HL-60/S4 treated with phorbol 12-myristate 13-acetate at 8.2 ng/mL for 4 days and 3 days (cell line): Measurements from ENCODE around the gene NHERF2.

Experiments
- in situ Hi-C: fragments of 300-500 bp; cut with MboI; formaldehyde crosslinking; loops from 2 replicates; pipeline ENCODE4 v1.15.0; 2022; ENCODE audit warnings: low sequenced_read_pairs

Gene NHERF2

DNA sequence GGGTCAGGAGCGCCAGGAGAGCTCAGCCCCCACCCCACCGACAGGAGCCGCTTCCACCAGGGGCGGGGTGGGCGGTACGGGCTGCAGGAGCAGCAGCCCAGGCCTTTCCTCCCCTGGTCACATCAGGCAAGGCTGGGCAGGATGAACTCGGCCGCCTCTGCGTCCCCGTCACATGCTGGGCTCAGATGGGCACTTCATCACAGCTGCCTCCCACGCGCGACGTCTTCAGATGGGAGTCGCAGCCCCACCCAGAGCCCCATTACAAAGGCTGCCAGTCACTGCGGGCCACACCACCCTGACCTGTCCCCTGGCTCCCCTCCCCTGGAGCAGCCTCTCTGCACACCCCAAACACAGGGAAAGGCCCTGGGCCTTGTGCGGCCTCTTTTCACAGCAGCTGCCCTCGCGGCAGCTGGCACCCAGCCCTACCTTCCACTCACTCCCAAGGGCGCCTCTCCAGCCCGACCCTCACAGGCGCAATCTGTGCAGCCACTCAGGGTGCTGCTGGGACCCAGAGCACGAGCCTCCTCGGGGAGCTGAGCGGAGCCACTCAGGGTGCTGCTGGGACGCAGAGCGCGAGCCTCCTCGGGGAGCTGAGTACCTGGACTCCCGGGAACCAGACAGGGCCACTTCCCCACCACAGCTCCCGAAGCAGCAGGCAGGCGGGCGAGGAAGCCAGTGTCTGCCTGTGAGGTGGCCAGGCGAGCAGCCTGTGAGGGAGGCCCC, 21.7 kb upstream of the NHERF2 start:
- in situ Hi-C loops: loop anchor here (25.0 kb wide), 1 partner anchor 132 kb away; the partner anchor contains the start of genes PKD1 and RAB26

GRCh38 chr16:2005646-2006045, 21.1 kb upstream of the NHERF2 start:
- in situ Hi-C loops: loop anchor here (25.0 kb wide), 1 partner anchor 132 kb away; the partner anchor contains the start of genes PKD1 and RAB26

- in situ Hi-C loops: loop anchor here (25.0 kb wide), 1 partner anchor 131 kb away; the partner anchor contains the start of genes PKD1 and RAB26
Observed at GRCh38 chr16:2006317-2006716, 20.4 kb upstream of the NHERF2 start.

- in situ Hi-C loops: loop anchor here (25.0 kb wide), 1 partner anchor 130 kb away; the partner anchor contains the start of genes PKD1 and RAB26
Observed at GRCh38 chr16:2007081-2007836, 19.4 kb upstream of the NHERF2 start.

DNA sequence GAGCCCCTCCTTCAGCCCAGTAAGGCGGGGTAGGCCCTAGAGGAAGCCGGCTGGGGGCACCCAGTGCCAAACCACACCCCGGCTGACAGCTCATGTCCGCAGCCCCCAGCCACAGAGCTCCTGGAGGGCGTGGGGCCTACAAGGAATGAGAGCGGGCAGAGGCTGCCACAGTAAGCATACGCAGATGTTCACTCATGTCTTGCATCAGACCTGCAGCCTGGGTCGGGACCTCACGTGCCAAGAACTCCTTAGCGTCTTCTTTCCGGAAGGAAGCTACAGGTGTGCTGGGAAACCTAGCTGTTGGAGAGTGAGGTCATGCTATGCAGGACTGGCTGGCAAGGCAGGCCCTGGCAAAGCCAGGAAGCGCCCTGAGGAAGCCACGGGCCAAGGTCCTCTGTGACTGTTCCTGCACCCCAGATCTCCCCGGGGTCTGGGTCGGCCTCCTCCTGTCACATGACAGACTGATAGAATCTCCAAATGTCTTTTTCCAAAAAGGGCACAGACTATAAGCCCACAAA, 18.6 kb upstream of the NHERF2 start:
- in situ Hi-C loops: loop anchor here (25.0 kb wide), 1 partner anchor 129 kb away; the partner anchor contains the start of genes PKD1 and RAB26

DNA sequence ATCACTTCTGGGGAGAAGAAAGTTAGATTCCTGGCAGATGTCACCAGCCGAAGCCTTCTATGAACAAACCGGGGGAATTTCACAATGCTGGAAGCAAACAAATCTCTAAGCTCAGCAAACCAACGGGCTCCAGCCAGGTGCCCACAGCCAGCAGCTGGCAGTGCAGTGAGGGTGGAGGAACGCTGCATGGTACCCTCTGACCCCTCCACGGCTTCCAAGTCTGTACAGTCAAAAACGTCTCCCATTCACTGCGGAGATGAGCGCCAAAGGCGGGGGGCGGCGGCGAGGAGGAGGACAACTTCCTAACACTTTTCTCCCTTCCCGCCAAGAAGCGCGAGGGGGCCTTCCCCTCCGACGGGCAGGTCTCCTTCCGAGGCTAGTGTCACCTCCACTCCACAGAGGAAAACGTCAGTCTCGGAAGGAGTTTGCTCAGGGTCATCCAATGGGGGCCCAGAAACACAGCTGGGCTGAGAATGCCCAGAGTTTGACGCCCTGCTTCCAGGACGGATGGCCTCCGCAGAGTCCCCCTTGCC, 18.0 kb upstream of the NHERF2 start:
- in situ Hi-C loops: loop anchor here (25.0 kb wide), 1 partner anchor 129 kb away; the partner anchor contains the start of genes PKD1 and RAB26

DNA sequence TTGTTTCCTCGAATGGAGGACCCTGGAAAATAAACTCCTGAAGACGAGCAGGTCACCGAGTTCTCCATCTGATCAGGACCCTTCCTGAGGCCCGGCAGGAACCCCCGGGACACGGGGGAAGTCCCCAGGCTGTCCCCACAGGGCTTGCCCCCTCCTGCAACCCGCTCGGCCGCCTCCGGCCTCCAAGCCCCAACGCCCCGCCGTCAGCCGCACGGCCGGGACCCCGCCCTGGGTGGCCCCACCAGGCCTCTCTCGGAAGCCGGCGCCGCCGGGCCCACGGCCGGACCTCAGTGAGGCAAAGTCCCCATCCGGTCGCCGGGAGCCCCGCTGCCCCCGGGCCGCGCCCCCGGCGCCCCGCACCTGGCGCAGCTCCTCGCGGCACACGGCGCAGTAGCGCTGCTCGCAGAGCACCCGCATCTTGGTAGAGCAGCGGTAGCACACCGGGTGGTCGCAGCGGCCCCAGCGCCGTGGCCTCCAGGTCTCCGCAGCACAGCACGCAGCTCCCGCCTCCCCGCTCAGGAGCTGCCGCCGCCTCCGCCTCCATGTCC, 17.5 kb upstream of the NHERF2 start:
- in situ Hi-C loops: loop anchor here (25.0 kb wide), 1 partner anchor 128 kb away; the partner anchor contains the start of genes PKD1 and RAB26

DNA sequence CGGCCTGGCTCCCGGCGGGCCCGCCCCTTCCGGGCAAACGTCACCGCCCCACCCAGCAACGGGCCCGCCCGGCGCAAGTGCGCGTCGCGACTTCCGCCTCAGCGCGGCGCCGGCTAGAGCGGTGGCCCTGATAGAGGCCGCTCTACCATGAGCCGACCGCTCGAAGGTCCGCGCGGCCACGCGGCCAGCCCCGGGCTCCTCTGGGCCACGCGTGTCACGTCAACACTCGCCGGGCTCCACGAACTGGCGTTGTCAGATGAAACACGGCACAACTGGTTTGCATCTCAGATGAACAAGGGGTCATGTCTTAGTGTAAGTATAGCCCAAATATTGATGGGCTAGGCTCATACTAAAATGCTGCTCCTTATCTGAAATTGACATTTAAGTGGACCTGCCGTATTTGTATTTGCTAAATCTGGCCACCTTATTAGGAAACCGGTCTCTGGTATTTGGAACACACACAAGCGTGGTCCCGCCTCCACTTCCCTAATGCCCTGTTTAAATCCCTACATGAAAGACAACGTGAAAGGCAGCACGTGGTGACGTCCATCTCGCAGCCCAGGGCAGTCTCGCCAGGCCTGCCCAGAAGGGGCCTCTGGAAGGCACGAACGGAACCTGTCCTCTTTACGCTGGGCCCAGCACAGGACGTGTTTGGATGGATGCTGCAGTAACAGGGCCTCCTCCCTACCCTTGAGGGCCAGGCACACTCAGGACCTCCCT, 16.8 kb upstream of the NHERF2 start, which contains the start of gene ZNF598:
TSS of gene ZNF598 (minus strand) at position 31 of the 720 bp plus-strand sequence.
- in situ Hi-C loops: loop anchor here (25.0 kb wide), 1 partner anchor 127 kb away; the partner anchor contains the start of genes PKD1 and RAB26

DNA sequence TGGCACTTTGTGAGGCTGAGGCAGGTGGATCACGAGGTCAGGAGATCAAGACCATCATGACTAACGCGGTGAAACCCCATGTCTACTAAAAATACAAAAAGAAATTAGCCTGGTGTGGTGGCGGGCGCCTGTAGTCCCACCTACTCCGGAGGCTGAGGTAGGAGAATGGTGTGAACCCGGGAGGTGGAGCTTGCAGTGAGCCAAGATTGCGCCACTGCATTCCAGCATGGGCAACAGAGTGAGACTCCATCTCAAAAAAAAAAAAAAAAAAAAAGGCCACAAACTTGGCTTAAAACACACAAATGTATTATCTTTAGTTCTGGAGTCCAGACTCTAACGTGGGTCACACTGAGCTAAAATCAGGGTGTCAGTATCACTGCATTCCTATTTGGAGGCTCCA, 15.0 kb upstream of the NHERF2 start:
- in situ Hi-C loops: loop anchor here (25.0 kb wide), 1 partner anchor 126 kb away; the partner anchor contains the start of genes PKD1 and RAB26

DNA sequence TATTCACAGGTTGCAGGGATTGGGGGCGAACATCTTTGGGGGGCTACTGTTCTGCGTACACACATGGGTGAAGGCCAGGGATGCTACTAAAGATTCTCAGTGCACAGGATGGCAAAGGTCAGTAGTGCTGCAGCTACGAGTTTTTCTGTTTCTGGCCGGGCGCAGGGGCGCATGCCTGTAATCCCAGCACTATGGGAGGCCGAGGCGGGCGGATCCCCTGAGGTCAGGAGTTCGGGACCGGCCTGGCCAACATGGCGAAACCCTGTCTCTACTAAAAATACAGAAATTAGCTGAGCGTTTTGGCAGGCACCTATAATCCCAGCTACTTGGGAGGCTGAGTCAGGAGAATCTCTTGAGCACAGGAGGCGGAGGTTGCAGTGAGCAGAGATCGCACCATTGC, 13.2 kb upstream of the NHERF2 start:
- in situ Hi-C loops: loop anchor here (25.0 kb wide), 1 partner anchor 124 kb away; the partner anchor contains the start of genes PKD1 and RAB26

DNA sequence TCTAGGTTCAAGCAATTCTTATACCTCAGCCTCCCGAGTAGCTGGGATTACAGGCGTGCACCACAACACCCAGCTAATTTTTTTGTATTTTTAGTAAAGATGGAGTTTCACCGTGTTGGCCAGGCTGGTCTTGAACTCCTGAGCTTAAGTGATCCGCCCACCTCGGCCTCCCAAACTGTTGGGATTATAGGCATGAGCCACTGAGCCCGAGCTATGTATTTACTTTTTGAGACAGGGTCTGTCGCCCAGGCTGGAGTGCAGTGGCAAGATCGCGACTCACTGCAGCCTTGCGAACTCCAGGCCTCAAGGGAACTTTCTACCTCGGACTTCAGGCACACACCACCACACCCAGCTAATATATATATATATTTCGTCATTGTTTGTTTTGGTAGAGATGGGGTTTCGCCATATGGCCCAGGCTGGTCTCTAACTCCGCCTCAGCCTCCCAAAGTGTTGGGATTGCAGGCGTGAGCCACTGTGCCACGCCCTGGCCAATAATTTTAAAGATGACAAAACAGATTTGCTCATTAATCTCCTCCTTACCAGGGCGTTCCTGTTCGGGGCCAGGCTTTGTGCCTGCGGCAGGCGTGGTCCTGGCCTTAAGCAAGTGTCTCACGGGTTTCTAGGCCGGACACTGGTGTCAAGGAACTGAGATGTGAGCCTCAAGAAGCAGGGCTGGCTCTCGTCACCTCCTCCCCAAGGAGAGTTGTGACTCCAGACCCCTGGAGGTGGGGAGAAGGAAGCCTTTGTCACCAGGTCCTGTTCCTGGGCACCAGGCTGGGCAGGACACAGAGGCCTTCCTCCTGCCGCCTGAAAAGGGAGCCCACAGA, 11.4 kb upstream of the NHERF2 start:
- in situ Hi-C loops: loop anchor here (25.0 kb wide), 1 partner anchor 122 kb away; the partner anchor contains the start of genes PKD1 and RAB26

- in situ Hi-C loops: loop anchor here (25.0 kb wide), 1 partner anchor 121 kb away; the partner anchor contains the start of genes PKD1 and RAB26
Observed at GRCh38 chr16:2015947-2016208, 10.8 kb upstream of the NHERF2 start.

DNA sequence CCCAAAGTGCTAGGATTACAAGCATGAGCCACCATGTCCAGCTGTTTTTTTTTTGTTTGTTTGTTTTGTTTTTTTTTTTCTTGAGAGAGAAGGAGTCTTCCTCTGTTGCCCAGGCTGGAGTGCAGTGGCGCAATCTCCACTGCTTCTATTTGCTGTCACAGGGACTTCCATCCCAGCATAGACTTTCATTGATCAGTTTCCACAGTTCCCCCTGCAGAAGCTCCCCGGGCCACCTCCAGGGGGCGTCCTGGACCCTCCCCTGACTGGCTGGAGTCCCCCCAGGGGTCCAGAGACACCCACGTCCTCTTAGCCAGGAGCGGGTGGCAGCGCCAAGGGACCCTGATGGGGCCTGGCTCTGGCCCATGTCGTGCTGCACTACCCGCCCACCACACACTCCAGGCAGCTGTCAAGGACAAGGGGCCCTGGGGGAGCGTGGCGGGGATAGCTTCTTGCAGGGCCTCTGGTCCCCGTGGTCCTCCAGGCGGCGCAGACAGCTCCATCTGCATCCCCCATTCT, 10.2 kb upstream of the NHERF2 start:
- in situ Hi-C loops: loop anchor here (25.0 kb wide), 1 partner anchor 121 kb away; the partner anchor contains the start of genes PKD1 and RAB26

DNA sequence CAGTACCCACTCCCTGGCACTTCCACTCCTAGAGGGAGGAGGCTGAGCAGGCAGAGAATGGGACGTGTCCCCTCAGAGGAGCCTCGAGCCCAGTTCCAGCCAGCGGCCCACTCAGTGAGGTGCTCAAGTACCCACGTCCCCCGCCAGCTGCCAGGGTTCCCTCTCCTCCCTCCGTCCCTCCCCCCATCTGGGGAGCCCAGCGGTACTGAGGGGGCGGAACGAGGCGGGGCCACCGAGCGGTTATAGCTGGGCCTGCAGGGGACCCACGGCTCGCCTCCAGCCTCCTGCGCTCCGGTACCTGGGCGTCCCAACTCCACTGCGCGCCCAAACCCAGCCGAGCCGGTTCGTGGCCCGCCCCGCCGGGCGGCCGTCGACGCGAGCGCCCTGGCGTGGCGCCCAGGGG, 7.2 kb upstream of the NHERF2 start, which contains the start of gene NPW:
TSS of gene NPW (plus strand) at position 268 of the 403 bp plus-strand sequence.
- in situ Hi-C loops: loop anchor here (25.0 kb wide), 1 partner anchor 118 kb away; the partner anchor contains the start of genes PKD1 and RAB26

DNA sequence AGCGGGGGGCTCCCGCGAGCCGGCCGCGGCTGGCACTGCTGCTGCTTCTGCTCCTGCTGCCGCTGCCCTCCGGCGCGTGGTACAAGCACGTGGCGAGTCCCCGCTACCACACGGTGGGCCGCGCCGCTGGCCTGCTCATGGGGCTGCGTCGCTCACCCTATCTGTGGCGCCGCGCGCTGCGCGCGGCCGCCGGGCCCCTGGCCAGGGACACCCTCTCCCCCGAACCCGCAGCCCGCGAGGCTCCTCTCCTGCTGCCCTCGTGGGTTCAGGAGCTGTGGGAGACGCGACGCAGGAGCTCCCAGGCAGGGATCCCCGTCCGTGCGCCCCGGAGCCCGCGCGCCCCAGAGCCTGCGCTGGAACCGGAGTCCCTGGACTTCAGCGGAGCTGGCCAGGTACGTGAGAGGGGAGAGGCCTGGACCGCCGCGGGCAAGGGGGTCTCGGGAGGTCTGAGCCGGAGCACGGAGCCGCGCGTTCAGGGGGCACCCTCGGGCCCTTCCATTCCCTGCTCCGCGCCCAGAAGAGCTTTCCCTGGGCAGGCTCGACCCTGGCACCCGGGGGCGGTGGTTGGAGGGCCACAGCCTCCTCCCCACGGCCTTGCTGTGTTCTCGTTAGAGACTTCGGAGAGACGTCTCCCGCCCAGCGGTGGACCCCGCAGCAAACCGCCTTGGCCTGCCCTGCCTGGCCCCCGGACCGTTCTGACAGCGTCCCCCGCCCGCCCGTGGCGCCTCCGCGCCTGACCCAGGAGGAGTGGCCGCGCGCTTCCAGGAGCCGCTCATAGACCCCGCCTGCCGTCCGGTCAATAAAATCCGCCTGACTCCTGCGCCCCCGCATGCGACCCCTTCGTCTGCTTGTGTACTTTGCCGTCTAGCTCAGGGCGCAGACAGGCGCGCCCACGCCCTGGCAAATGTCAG, 6.5 kb upstream of the NHERF2 start:
- in situ Hi-C loops: loop anchor here (25.0 kb wide), 1 partner anchor 117 kb away; the partner anchor contains the start of genes PKD1 and RAB26

- in situ Hi-C loops: loop anchor here (25.0 kb wide), 1 partner anchor 115 kb away; the partner anchor contains the start of genes PKD1 and RAB26
Observed at GRCh38 chr16:2022723-2023091, 4.0 kb upstream of the NHERF2 start.
